Stimulated activated CD4-positive, alpha-beta T cell treated with anti-CD3 and anti-CD28 coated beads, Interleukin-2, amount 100 ng/mL, for 48 hours (primary cell): ENCODE results near the gene LMAN2.
"Not testable (repeated sequence)": the region's sequence is repeated elsewhere in the genome, so short reads cannot be mapped to it uniquely, and the experiment has no call there.

Experiments used
- DNase-seq, 2 donors: peaks; one replicate each; pipeline ENCODE4 v3.0.0-alpha.2; 2020

LMAN2 gene

DNA sequence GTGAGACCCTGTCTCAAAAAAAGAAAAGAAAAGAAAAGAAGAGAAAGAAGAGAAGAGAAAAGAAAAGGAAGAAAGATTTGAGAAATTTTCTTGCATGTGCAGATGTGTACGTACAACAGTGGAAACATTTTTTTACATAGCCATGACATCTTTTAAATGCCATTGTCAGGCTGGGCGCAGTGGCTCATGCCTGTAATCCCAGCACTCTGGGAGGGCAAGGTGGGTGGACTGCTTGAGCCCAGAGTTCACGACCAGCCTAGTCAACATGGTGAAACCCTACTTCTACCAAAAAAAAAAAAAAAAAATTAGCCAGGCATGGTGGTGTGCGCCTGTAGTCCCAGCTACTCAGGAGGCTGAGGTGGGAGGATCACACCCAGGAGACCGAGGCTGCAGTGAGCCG, 6.6 kb downstream of the LMAN2 start:
- no peak for DNase-seq

DNA sequence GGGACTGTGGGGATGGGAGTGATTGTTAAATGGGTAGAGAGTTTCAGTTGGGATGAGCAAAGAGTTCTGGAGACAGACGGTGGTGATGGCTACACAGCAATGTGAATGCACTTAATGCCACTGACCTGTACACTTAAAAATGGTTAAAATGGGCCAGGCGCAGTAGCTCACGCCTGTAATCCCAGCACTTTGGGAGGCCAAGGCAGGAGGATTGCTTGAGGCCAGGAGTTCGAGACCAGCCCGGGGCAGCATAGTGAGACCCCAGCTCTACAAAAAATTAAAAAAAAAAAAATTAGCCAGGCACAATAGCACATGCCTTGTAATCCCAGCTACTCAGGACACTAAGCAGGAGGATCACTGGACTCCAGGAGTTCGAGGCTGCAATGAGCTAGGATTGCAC, 7.7 kb downstream of the LMAN2 start:
- DNase-seq: no peak

DNA sequence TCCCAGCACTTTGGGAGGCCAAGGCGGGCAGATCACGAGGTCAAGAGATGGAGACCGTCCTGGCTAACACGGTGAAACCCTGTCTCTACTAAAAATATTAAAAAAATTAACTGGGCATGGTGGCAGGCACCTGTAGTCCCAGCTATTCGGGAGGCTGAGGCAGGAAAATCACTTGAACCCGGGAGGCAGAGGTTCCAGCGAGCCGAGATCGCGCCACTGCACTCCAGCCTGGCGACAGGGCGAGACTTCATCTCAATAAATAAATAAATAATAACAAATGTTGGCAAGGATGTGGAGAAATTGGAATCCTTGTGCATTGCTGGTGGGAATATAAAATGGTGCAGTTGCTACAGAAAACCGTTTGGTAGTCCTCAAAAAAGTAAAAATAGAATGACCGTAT, 8.5 kb downstream of the LMAN2 start:
- not testable (repeated sequence) for DNase-seq

DNA sequence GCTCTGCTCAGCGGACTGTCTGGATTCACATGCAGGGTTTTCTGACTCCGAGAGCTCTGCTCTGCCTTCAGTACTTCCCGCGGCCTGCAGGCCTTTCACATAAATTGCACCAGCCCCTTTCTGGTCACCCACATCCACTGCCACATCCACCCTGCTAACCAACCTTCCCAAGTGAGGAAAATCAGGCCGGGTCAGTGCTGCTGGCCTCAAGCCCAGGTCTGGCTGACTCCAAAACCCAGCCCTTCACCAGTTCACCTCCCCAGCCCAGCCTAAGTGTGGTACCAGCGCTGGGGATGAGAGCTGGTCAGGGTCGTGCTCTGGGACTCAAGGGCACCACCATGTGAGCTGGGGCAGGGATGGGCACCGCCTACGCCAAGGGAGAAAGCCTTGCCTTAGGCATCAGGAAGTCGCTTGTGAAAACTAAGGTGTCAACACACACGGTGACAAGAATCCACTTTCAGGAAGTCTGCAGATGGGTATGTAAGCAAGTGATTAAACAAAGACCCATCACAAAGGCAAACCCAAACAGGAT, 12.3 kb downstream of the LMAN2 start:
- DNase-seq: no peak

DNA sequence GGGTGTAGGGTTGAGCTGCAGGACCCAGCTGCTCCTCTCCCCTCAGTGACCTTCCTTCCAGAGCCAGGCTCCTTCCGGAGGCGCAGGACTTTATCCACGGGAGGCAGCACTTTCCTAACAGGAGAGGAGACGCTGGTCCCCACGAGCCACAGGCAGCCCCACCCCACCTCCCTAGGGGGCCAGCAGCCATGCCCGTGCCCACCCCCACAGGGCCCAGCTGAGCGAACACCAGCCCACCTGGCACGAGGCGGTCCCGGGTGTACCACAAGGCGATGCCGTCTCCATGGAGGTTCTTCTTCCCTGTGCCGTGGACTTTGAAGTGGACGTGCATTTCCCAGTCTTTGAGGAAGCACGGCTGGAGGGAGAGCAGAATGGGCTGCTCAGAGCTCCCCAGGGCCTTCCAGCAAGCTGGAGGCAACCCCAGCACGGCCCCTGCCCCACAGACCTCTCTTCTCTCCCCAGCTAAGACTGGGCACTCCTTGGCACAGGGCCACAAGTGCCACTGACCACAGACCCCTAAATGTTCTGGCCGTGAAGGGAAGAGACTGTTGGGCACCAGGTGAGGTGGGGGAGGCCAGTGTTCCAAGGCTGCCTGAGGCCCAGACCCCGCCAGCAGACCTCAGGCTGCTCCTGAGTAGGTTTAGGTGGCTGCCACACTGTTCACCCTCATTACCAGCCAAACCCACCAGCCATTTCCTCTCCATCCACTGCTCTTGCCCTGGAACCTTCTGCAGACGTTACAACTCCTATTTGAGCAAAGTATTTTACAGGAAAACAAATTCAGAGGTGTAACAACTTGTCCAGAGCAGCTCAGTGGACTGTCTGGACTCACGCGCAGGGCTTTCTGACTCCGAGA, 13.0 kb downstream of the LMAN2 start:
- no peak for DNase-seq

DNA sequence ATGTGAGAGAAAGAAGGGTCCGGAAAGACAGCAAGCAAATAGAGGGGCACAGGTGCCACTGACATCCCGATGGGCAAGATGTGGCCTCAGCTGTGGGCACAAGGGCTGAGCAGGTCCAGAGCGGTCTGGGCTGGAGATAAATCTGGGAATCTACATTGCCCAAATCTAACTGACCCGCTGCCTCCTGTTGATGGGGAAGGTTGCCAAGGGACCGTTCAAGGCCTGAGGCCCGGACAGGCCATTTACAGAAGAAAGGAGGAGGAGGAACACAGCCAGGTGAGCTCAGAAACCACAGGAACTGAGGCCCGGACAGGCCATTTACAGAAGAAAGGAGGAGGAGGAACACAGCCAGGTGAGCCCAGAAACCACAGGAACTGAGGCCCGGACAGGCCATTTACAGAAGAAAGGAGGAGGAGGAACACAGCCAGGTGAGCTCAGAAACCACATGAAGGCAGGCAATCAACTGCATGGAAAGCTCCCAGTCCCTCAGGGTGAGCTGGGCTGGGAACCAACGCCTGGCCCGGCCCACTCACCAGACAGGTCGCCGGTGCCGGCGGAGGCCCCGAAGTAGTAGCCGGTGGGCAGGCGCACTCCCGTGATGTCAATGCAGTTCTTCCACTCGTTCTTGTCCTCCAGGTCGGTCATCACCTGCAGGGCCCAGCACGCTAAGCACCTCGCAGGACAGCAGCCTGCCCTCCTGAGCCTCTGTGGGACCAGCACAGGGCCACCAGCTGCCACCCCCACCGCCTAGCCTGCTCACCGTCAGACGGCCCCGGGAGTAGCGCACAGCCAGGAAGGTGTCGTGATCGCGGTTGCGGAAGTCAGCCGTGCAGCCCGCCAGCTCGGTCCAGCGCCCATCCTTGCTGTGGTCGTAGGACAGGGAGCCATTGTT, 14.6 kb downstream of the LMAN2 start:
- DNase-seq: no peak

DNA sequence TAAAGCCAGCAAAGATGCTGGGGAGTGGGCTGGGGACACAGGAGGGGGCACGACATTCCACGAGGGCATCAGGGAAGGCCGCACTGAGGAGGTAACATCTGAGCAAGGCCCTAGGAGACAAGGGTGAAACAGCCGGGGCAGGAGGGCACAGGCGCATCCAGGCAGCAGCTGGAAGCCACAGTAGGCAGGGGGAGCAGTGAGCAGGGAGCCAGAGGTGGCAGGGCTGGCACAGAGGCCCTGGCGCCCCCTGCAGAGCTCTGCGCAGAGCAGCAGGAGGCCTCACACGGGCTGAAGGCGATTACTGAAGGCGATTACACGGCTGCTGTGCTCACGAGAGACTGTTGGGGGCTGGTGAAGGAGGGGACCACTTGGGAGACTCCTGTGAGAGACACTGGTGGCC, 15.4 kb downstream of the LMAN2 start:
- no peak for DNase-seq

DNA sequence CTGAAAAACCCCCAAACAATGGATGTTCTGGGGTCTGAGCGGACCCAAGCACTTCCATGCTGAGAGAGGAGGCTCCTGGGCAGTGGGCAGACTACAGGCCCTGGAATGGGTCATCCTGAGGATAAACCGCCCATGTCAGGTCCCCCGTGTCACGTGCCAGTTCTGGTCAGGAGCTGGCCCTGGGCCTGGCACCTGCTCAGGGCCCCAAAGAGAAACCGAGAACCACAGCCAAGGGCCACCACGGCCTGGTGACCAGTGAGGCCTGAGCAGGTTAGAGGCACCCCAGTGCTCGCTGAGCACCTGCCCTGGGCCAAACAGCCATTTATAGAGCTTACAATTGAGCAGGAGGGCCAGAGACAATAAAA, 15.8 kb downstream of the LMAN2 start:
- DNase-seq: no peak

DNA sequence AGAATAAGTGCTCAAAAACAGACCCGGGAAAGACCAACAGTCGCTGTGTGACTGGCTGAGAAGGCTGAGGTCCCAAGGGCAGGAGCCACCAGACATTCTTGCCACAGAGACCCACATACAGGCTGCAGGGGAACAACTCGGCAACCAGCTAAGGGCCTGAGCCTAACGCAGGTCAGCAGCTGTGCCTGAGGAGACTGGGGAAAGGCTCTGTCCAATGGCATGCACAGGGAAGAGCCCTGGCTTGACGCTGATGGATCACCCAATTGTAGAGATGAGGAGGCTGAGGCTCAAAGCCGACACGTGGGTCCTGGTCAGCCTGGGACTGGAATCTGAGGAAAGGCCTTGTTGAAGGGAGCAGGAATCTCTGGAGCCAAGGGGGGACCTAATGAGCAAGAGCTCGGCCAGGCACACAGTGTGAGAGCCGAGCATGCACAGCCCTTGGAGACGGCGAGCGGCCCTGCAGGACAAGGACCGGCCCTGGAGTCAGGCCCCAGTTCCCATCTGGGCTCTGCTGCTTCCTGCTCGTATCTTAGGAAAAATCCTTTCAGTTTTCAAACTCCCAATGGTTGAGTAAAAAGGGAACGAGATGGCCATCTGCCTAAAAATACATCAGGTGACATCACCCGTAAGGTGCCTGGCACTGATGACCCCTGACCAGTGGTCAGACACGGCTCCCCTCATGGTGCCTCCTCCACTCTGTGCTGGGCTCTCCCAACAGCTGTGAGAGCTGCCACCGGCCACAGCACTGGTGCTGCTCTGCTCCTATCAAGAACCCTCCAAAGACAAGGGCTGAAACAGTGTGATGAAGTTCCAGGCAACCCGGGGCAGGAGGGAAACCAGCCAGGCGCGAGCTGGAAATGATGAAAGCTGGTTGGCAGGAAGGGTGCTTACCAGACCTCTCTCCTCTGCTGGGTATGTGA, 16.4 kb downstream of the LMAN2 start:
- DNase-seq: no peak

DNA sequence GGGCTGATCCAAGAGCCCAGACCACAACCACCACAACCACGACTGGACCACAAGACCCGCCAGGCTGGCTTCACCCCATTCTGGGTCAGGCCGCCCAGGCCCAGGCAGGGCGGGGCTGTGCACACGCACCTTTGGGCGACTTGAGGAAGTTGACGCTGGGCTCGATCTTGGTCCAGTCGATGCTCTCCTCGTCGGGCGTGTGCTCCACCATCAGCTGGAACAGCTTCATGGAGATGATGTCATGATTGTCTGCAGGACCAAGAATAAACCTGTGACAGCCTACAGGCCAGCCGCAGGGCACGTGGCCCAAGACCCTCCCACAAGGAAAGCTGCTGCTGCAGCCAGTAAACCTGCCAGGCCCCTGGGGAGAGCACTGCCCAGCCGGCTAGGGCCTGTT, 17.3 kb downstream of the LMAN2 start:
- no peak for DNase-seq

DNA sequence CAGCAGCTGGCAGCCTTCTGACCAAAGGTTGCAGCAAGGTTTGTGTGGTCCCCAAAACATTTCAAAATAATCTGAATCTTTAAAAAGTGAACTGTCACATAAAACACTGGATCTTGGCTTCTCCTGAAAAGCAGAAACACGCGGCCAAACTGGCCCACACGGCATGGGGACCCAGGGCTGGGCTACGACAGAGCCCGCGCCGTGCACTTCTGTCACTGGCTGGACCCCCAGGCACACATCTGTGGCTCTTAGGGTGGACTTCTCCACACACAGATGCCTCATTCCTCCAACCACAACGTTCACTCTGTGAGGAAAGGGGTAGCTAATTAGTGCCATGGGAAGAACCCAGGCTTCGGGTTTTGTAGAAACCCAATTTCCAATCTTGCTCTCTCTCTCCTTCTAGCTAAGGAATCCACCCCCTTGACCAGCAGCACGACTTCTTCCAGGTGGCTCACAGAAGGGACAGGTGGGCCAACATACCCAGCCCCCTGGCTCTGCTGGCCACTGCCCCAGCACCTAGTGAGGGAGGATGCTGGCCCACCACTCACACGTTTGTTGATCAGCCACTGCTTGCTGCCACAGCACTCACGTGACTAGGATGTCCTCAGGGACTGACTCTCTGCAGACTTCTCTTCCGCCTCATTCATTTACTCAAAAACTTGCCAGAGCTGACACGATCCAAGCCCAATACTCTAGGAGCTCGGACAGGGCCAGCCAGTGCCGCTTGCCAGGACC, 17.9 kb downstream of the LMAN2 start:
- no peak for DNase-seq

DNA sequence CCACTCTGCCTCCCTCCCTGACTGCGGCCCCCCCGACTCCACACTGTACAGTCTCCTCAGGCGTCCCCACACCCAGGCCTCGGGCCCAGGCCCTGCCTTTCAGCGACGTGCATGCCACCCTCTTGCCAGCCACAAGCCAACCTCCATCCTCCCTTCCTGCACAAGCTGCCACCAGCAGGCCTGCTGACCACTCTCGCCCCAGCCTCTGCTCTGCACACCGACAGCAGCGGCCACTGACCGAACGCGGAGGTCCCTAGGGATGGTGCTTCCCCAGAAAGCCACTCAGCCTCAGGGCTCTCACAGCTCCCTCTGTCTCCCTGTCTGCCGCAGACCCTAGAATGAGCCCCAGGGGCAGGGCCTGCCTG, 18.6 kb downstream of the LMAN2 start:
- no peak for DNase-seq

DNA sequence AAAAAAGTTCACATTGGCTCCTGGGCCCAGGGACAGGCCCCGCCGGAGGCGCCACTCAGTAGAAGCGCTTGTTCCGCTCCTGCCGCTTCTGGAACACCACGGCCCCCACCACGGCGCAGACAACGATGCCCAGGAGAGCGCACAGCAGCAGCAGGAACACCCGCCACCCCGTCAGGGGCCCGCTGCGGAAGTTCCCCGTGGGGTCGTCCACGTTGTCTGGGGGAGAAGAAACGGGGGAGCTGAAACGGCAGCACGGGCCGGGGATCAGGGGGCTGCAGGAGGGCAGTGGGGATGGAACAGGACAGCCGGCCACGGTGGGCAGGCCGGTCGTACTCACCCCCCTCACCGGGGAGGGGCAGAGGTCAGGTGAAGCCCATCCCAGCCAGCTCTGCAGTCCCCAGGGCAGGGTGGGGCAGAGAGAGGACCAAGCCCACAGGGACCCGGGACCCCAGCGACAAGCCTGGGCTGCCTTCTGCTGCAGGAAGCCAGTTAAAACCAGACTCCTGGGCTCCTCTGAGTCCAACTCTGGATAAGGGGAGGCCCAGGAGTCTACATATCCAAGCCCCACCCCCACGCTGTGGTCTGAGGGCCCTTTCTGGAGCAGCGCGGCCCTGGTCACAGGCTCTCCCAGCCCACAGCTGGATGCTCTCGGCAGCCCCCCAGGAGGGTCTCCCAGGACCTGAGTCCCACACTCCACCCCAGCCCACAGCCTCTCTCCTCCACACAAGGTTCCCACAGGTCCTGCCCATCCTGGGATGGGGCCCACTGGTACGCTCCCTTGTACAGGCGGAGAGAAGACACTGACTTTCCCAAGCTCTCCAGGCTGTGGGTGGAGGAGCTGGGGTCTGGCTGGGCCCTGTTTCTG, 19.2 kb downstream of the LMAN2 start:
- no peak for DNase-seq

DNA sequence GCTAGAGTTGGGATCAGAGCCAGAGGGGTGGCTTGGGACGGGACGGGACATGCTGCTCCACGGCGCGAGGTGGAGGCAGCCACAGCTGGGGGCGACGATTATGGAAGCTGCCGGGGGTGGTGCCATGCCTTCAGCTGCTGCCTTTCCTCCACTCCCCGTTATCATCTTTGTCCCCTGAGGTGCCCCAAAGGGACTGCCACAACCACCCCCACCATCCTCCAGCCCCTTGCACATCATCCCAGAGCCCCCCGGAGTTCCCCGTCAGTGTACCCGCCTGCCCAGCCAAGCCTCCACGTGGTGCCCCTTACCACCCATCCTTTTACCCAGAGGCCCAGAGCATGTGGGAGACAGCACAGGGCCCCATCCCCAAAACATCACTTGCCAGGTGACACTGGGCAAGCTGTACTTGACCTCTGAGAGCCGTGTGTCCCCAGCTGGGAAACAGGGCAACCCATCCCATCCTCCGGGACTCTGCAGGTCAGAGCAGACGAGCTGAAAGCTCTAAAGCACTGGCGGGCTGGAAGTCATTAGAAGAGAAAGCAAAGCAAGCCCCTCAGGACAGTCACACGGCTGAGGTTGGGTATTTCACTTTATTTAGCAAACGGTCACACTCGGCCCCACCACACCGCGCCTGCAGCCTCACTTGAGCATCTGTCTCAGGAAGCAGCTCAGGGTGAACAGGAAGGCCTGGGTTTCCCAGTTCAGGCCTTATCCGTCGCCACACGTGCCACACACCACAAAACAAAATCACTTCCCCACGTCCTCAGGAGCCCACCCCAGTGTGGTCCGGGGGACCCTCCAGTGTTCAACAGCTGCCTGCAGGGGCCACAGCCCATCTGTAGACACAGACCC, 20.3 kb downstream of the LMAN2 start:
- no peak for DNase-seq

DNA sequence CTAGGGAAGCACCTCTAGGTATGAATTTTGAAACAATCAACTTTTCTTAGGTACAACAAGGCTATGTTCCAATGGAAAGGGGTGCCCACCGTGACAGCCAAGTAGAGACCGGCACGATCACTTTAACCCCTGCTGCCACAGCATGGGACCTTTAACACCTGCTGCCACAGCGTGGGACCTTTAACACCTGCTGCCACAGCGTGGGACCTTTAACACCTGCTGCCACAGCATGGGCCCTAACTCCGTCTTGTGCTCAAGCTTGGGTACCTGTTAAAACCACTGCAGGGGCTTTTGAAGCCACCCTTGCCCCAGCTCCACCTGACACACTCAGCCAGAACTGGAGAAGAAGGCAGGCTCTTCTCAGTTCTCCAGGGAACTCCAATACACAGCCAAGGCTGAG, 21.6 kb downstream of the LMAN2 start:
- DNase-seq: no peak

DNA sequence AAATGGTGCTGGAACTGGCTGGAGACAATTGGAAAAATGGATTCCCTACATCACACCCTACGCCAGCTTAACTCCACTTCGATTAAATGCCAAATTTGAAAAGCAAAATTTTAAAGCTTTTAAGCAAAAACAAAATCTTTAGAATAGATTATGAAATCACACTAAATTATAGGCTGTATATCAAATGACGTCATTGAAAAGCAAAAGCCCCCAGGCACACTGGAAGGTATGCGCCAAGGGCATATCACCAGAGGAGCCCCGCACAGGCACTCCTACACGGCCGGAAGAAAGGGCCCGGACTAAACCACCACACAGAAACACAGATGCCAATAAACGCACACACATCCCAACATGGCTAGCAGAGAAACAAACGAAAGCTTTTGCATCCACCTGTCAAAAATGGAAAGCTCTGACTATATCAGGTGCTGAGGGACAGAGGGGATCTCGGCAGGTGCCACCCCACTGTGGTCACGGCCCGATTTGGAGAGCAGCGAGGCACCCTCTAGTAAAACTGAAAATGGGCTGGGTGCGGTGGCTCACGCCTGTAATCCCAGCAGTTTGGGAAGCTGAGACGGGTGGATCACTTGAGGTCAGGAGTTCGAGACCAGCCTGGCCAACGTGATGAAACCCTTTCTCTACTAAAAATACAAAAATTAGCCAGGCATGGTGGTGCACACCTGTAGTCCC, 22.8 kb downstream of the LMAN2 start:
- DNase-seq: no peak

DNA sequence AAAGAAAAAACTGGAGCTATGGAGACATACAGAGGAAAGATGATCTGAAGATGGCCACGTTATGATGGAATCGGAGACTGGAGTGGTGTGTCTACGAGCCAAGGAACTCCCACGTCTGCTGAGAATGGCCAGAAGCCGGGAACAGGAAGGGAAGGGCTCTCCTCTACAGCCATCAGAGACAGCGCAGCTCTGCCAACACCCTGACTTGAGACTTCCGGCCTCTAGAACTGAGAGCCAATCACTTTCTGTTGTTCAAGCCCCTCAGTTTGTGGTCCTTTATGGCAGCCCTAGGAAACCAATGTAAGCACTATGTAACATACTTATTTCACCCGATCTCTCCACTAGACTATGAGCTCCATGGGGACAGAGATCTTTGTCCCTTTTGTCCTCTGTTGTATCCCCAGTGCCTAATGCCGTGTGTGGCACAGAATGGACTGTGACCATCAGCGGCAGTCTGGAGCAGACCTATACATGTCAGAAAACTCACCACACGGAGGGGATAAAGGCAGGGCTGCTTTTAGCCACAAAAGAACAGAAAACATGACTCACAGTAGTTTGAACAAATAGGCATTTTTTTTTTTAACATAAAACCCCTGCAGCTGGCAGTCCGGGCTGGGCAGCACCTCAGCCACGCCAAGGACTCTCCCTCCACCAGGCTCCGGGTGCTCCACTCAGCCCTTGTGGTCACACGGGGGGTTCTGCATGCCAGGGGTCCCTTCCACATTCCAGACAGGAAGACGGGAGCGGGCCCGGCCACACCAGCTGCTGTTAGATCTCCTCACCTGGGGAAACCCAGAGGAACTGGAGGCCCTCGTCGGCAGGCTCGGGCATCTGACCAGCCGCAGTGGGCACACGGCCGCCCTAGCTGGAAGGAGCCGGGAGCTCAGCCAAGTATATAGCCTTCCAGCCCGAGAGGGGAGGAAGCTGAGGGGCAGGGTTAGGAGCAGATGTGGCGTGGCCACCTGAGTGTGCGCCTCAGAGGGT, 23.6 kb downstream of the LMAN2 start:
- no peak for DNase-seq

DNA sequence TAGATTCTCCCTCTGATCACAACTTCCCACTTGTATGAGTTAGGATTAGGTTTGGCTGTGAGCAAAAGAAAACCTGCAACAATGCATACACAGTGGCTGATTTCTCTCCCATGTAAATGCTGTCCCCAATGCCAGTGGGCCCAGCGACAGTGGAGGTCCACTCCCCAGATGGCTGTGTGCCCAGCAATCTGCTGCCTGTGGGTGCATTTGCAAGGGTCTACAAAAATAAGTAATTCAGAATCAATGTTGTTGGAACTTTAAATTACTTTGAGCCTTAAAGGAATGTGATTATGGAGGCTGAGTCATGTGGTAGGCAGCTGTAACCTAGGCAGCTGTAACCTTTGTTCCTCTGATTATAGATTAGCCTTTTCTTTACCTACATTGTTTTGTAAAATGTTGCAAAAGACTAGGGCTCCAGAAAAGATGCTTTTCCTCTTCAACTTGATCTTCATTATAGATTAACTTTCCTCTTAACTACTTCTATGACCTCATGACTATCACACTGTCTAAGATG, 25.5 kb downstream of the LMAN2 start:
- DNase-seq: no peak
